Neural cell (in vitro differentiated cells): Measurements from ENCODE around the gene SMIM35. TPM values are rescaled to one million over a fixed set of nuclear protein-coding genes. Genes with fewer than 3 reads are reported as not detected.

Experiments used
- H2AFZ ChIP-seq: fragments of 200-600, 300-800 bp; sonication (generic), shearing (Covaris generic); 2 replicates; pipeline ENCODE4 v1.6.0; 2014; ENCODE audit warnings: low read depth, mild to moderate bottlenecking, antibody characterized with exemption, low read length, moderate library complexity
- H3F3A ChIP-seq: fragments of 200-600 bp; shearing (Covaris generic); 2 replicates; pipeline ENCODE4 v1.6.1; 2016; ENCODE audit warnings: mild to moderate bottlenecking, moderate library complexity, mixed read lengths, antibody characterized with exemption, low read length; ENCODE audit not compliant: insufficient read depth, poor library complexity, severe bottlenecking
- H3K27ac ChIP-seq: fragments of 200-600, 300-800 bp; sonication (generic), shearing (Covaris generic); 2 replicates; pipeline ENCODE4 v1.5.1; 2014; ENCODE audit warnings: mild to moderate bottlenecking, low read length, moderate library complexity
- H3K27me3 ChIP-seq: fragments of 300-800, 200-600 bp; sonication (generic), shearing (Covaris generic); 2 replicates; pipeline ENCODE4 v1.6.0; 2014; ENCODE audit warnings: mild to moderate bottlenecking, low read depth, low read length, moderate library complexity; ENCODE audit not compliant: insufficient read depth
- H3K36me3 ChIP-seq: fragments of 300-800, 200-600 bp; sonication (generic), shearing (Covaris generic); 2 replicates; pipeline ENCODE4 v1.5.1; 2014; ENCODE audit warnings: mild to moderate bottlenecking, antibody characterized with exemption, low read length, moderate library complexity; ENCODE audit not compliant: insufficient read depth
- H3K4me2 ChIP-seq: fragments of 300-800, 200-600 bp; sonication (generic), shearing (Covaris generic); 2 replicates; pipeline ENCODE4 v1.6.0; 2014; ENCODE audit warnings: mild to moderate bottlenecking, low read length
- H3K4me3 ChIP-seq: fragments of 300-800, 200-600 bp; sonication (generic), shearing (Covaris generic); 2 replicates; pipeline ENCODE4 v1.5.1; 2014; ENCODE audit warnings: mild to moderate bottlenecking, low read length, moderate library complexity
- H3K79me2 ChIP-seq: fragments of 200-600 bp; shearing (Covaris generic); replicated peaks from 2 replicates; pipeline ENCODE4 v1.6.0; 2014; ENCODE audit warnings: mild to moderate bottlenecking, low read length, moderate library complexity; ENCODE audit not compliant: insufficient read depth
- H3K9ac ChIP-seq: fragments of 300-800, 200-600 bp; sonication (generic), shearing (Covaris generic); 2 replicates; pipeline ENCODE4 v1.6.1; 2016; ENCODE audit warnings: mild to moderate bottlenecking, low read length, mixed read lengths
- H3K9me2 ChIP-seq: fragments of 200-600 bp; shearing (Covaris generic); 2 replicates; pipeline ENCODE4 v1.6.1; 2016; ENCODE audit warnings: mild to moderate bottlenecking, low read length, mixed read lengths; ENCODE audit not compliant: insufficient read depth
- H3K9me3 ChIP-seq: fragments of 200-600, 300-800 bp; sonication (generic), shearing (Covaris generic); 2 replicates; pipeline ENCODE4 v1.6.1; 2016; ENCODE audit warnings: mild to moderate bottlenecking, mixed run types, low read length, moderate library complexity, mixed read lengths
- H4K20me1 ChIP-seq: fragments of 200-600 bp; shearing (Covaris generic); 2 replicates; pipeline ENCODE4 v1.6.1; 2016; ENCODE audit warnings: mild to moderate bottlenecking, mixed run types; ENCODE audit not compliant: insufficient read depth
- EP300 ChIP-seq: fragments of 450-650 bp; conservative IDR thresholded peaks from 2 replicates; pipeline ENCODE4 v1.6.1; 2014; ENCODE audit warnings: antibody characterized with exemption, mild to moderate bottlenecking, moderate library complexity; ENCODE audit not compliant: poor library complexity, severe bottlenecking
- MXI1 ChIP-seq: fragments of 450-650 bp; conservative IDR thresholded peaks from 2 replicates; pipeline ENCODE4 v1.6.1; 2014; ENCODE audit warnings: antibody characterized with exemption, mild to moderate bottlenecking; ENCODE audit not compliant: poor library complexity, severe bottlenecking
- POLR2AphosphoS5 ChIP-seq: IDR thresholded peaks from 2 replicates; pipeline ENCODE4 v1.6.1; 2012
- RAD21 ChIP-seq: fragments of 450-650 bp; conservative IDR thresholded peaks from 2 replicates; pipeline ENCODE4 v1.6.1; 2014; ENCODE audit warnings: antibody characterized with exemption, mild to moderate bottlenecking, moderate library complexity
- SMC3 ChIP-seq: fragments of 450-650 bp; conservative IDR thresholded peaks from 2 replicates; pipeline ENCODE4 v1.6.1; 2014; ENCODE audit warnings: antibody characterized with exemption, mild to moderate bottlenecking, moderate library complexity; ENCODE audit not compliant: poor library complexity
- TAF1 ChIP-seq: IDR thresholded peaks from 2 replicates; pipeline ENCODE4 v1.6.1; 2012; ENCODE audit warnings: low read depth
- polyA plus RNA-seq: library from polyadenylated mRNA; depleted of rRNA; stranded (reverse); fragments of >200 nt; gene quantifications from 2 replicates; pipeline ENCODE4 v1.2.3, GENCODE V29; 2014
- TF ChIP-seq, protein P1 (sequence below): IDR thresholded peaks from 2 replicates; pipeline ENCODE4 v1.6.1; 2012; ENCODE audit warnings: borderline replicate concordance
- TF ChIP-seq, protein P2 (sequence below): fragments of 450-650 bp; IDR thresholded peaks from 2 replicates; pipeline ENCODE4 v1.5.1; 2014; ENCODE audit warnings: antibody characterized with exemption, mild to moderate bottlenecking, moderate library complexity; ENCODE audit not compliant: poor library complexity, severe bottlenecking

SMIM35 gene
- polyA plus RNA-seq, 1 donor from 2014 or later: not detected

DNA sequence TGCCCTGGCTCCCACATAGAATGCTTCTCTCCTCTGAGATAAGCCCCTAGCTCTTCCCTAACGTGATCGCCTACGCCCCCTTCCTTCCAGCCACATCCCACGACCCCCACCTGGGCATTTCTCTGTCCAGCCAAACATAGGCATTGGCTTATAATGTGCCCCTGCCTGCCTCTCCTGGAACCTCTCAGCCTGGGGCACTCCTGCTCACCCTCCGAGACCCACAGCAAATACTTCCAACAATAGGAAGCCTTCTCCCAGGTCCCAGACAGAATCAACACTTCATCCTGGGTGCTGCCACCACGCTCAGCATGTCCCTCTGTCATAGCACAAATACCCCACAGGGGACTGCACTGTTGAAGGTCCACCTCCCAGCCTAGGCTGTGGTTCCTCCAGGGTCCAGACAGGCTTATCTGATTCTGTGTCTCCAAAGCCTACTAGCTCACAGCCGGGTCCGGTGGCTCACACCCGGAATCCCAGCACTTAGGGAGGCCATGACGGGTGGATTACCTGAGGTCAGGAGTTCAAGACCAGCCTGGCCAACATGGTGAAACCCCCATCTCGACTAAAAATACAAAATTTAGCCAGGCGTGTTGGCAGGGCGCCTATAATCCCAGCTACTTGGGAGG lies 34.1 kb downstream of the SMIM35 start:
- Histone ChIP-seq H3K27me3 (no peaks in the 10 kb centered on the region), H2AFZ (no peak overlapping the region)

DNA sequence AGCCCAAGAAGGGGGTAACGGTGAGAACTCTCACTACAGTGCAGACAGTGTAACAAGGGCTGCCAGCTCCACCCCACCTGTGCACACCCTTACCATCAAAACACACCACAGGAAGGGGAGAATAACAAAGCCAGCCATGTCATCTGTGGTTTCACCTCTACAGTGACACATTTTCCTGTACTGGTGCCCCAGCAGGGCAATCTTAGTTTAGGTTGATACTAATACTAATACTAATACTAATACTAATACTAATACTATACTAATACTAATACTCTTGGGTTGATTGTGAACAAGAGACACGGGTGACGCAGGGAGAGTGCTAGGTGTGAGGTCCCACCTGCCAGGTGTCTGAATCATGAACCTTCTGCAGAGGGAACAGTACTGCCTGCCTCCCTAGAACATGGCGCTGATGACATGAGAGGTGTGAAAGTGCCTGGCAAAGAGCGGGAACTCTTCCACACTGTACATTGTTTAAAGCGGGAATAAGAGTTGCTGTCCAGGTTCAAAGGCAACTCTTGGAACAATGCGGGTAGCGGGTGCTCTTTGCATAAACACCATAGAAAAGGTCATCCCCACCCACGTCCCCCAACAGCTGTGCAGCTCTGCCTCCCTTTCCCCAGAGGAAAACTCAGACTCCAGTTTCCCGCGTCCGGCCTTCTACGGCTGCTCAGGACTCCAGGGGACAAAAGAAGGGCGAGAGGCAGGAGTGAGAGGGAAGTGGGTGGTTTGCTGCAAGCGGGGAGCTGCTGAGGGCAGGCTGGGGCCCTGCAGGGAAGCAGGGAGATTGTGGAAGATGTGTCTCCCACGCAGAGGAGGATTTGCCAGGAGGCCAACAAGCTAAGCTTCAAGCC lies 34.9 kb downstream of the SMIM35 start:
- no peaks in the 10 kb centered on the region for H3K79me2 ChIP-seq
- no peak overlapping the region for H3K9ac ChIP-seq
- TF ChIP-seq, protein P1, sequence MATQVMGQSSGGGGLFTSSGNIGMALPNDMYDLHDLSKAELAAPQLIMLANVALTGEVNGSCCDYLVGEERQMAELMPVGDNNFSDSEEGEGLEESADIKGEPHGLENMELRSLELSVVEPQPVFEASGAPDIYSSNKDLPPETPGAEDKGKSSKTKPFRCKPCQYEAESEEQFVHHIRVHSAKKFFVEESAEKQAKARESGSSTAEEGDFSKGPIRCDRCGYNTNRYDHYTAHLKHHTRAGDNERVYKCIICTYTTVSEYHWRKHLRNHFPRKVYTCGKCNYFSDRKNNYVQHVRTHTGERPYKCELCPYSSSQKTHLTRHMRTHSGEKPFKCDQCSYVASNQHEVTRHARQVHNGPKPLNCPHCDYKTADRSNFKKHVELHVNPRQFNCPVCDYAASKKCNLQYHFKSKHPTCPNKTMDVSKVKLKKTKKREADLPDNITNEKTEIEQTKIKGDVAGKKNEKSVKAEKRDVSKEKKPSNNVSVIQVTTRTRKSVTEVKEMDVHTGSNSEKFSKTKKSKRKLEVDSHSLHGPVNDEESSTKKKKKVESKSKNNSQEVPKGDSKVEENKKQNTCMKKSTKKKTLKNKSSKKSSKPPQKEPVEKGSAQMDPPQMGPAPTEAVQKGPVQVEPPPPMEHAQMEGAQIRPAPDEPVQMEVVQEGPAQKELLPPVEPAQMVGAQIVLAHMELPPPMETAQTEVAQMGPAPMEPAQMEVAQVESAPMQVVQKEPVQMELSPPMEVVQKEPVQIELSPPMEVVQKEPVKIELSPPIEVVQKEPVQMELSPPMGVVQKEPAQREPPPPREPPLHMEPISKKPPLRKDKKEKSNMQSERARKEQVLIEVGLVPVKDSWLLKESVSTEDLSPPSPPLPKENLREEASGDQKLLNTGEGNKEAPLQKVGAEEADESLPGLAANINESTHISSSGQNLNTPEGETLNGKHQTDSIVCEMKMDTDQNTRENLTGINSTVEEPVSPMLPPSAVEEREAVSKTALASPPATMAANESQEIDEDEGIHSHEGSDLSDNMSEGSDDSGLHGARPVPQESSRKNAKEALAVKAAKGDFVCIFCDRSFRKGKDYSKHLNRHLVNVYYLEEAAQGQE: no peak
- TF ChIP-seq TAF1 (no peak), POLR2AphosphoS5 (no peak), MXI1 (no peak), SMC3 (no peak)
- TF ChIP-seq, protein P2, sequence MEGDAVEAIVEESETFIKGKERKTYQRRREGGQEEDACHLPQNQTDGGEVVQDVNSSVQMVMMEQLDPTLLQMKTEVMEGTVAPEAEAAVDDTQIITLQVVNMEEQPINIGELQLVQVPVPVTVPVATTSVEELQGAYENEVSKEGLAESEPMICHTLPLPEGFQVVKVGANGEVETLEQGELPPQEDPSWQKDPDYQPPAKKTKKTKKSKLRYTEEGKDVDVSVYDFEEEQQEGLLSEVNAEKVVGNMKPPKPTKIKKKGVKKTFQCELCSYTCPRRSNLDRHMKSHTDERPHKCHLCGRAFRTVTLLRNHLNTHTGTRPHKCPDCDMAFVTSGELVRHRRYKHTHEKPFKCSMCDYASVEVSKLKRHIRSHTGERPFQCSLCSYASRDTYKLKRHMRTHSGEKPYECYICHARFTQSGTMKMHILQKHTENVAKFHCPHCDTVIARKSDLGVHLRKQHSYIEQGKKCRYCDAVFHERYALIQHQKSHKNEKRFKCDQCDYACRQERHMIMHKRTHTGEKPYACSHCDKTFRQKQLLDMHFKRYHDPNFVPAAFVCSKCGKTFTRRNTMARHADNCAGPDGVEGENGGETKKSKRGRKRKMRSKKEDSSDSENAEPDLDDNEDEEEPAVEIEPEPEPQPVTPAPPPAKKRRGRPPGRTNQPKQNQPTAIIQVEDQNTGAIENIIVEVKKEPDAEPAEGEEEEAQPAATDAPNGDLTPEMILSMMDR: no peak
- H3K9me3 ChIP-seq: no peaks in the 10 kb centered on the region
- no peaks in the 10 kb centered on the region for H3K36me3 ChIP-seq
- no peaks in the 10 kb centered on the region for H4K20me1 ChIP-seq
- H3K4me3 ChIP-seq: no peak overlapping the region
- no peak overlapping the region for H3K4me2 ChIP-seq
- H3K27ac ChIP-seq: no peak overlapping the region
- H2AFZ ChIP-seq: no peak overlapping the region
- H3K9me2 ChIP-seq: no peaks in the 10 kb centered on the region
- H3K27me3 ChIP-seq: no peaks in the 10 kb centered on the region
- no peaks in the 10 kb centered on the region for H3F3A ChIP-seq

More for the DNA sequence above, 34.1 kb downstream of the SMIM35 start:
- no peak overlapping the region for H3K27ac ChIP-seq
- no peak overlapping the region for H3K9ac ChIP-seq
- no peaks in the 10 kb centered on the region for H3F3A ChIP-seq
- H3K9me2 ChIP-seq: no peaks in the 10 kb centered on the region
- no peak overlapping the region for H3K4me2 ChIP-seq
- H3K4me3 ChIP-seq: no peak overlapping the region
- no peaks in the 10 kb centered on the region for H3K36me3 ChIP-seq
- TF ChIP-seq MXI1: no peak
- no peak for TF ChIP-seq TAF1
- TF ChIP-seq, protein P2: no peak
- TF ChIP-seq, protein P1: no peak
- no peak for TF ChIP-seq RAD21
- TF ChIP-seq EP300: no peak
- TF ChIP-seq POLR2AphosphoS5: no peak
- no peaks in the 10 kb centered on the region for H3K79me2 ChIP-seq
- H3K9me3 ChIP-seq: no peaks in the 10 kb centered on the region
- H4K20me1 ChIP-seq: no peaks in the 10 kb centered on the region
